ENCODE data around the gene TMC6.
"Not testable (repeated sequence)": the region's sequence is repeated elsewhere in the genome, so short reads cannot be mapped to it uniquely, and the experiment has no call there.

Gene TMC6

DNA sequence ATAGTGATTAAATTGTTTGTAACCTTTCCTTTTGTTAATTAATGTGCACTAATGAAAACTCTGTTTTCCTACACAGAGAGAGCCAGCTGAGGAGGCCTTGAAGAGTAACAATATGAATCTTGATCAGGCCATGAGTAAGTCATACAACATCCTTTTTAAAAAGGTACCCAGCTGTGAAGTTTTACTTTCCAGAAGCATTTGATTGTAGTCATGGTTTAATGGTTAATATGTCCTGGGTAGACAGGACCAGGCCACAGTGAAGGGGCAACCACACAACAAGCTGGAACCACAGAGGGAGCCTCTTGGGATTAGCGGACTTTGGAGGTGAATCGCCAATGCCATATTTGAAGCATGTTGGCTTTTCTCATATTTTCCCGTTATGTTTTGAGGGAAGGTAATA, 55.6 kb downstream of the TMC6 start:
- Histone ChIP-seq H3K4me1 (ENCODE audit: insufficient read depth, low read length, poor library complexity, severe bottlenecking) (no peaks in the 10 kb centered on the region), H3K4me3 (ENCODE audit: low read length, poor library complexity, severe bottlenecking) (no peak overlapping the region), H3K79me2 (ENCODE audit: insufficient read depth, low read length) (no peaks in the 10 kb centered on the region), H2AFZ (ENCODE audit: low read length) (no peak overlapping the region), H3K27me3 (ENCODE audit: insufficient read depth, low read length, poor library complexity, severe bottlenecking) (no peaks in the 10 kb centered on the region), H3F3A (ENCODE audit: low read depth) (no peaks in the 10 kb centered on the region), H3K4me2 (ENCODE audit: low read depth, low read length, poor library complexity, severe bottlenecking) (no peak overlapping the region), H3K36me3 (ENCODE audit: insufficient read depth, low read length) (peaks cover 100% of the 10 kb centered on the region), H3K9me2 (replicated peaks; ENCODE audit: low read depth, low read length) (no peaks in the 10 kb centered on the region), H3K9ac (ENCODE audit: low read depth, low read length, poor library complexity, severe bottlenecking) (no peak overlapping the region), H3K9me3 (ENCODE audit: insufficient read depth, low read depth, low read length) (no peaks in the 10 kb centered on the region), H4K20me1 (ENCODE audit: insufficient read depth, low read length, poor library complexity, severe bottlenecking) (no peaks in the 10 kb centered on the region)
- no peak for TF ChIP-seq EZH2phosphoT487 (IDR thresholded peaks at IDR 0.05; ENCODE audit: borderline replicate concordance)
- TF ChIP-seq, protein P1, sequence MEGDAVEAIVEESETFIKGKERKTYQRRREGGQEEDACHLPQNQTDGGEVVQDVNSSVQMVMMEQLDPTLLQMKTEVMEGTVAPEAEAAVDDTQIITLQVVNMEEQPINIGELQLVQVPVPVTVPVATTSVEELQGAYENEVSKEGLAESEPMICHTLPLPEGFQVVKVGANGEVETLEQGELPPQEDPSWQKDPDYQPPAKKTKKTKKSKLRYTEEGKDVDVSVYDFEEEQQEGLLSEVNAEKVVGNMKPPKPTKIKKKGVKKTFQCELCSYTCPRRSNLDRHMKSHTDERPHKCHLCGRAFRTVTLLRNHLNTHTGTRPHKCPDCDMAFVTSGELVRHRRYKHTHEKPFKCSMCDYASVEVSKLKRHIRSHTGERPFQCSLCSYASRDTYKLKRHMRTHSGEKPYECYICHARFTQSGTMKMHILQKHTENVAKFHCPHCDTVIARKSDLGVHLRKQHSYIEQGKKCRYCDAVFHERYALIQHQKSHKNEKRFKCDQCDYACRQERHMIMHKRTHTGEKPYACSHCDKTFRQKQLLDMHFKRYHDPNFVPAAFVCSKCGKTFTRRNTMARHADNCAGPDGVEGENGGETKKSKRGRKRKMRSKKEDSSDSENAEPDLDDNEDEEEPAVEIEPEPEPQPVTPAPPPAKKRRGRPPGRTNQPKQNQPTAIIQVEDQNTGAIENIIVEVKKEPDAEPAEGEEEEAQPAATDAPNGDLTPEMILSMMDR (conservative IDR thresholded peaks at IDR 0.05; ENCODE audit: low read length): no peak

DNA sequence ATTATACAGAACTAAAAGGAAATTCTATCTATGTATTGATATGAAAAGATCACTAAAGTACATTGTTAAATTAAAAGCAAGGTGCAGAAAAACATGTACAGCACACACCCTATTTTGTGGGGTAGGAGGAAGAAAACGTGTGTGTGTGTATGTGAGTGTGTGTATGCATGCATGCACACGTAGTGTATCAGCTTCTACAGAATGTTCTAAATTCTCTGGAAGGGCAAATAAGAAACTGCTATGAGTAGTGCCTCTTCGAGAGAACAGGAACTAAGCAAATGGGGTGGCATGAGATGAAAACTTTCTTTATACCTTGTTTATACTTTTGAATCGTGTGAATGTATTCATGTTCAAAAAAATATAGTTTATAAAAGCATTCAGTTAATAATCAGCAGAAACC, 58.9 kb downstream of the TMC6 start:
- H3F3A ChIP-seq (ENCODE audit: low read depth): no peaks in the 10 kb centered on the region
- H2AFZ ChIP-seq (ENCODE audit: low read length): no peak overlapping the region
- no peaks in the 10 kb centered on the region for H3K9me3 ChIP-seq (ENCODE audit: insufficient read depth, low read depth, low read length)
- H3K4me3 ChIP-seq (ENCODE audit: low read length, poor library complexity, severe bottlenecking): no peak overlapping the region
- H3K27me3 ChIP-seq (ENCODE audit: insufficient read depth, low read length, poor library complexity, severe bottlenecking): no peaks in the 10 kb centered on the region
- H3K4me2 ChIP-seq (ENCODE audit: low read depth, low read length, poor library complexity, severe bottlenecking): no peak overlapping the region
- no peaks in the 10 kb centered on the region for H3K79me2 ChIP-seq (ENCODE audit: insufficient read depth, low read length)
- no peak overlapping the region for H3K9ac ChIP-seq (ENCODE audit: low read depth, low read length, poor library complexity, severe bottlenecking)
- H3K4me1 ChIP-seq (ENCODE audit: insufficient read depth, low read length, poor library complexity, severe bottlenecking): no peaks in the 10 kb centered on the region
- no peaks in the 10 kb centered on the region for H3K9me2 ChIP-seq (replicated peaks; ENCODE audit: low read depth, low read length)
- no peaks in the 10 kb centered on the region for H4K20me1 ChIP-seq (ENCODE audit: insufficient read depth, low read length, poor library complexity, severe bottlenecking)
- no peak for TF ChIP-seq EZH2phosphoT487 (IDR thresholded peaks at IDR 0.05; ENCODE audit: borderline replicate concordance)
- TF ChIP-seq, protein P1 (conservative IDR thresholded peaks at IDR 0.05; ENCODE audit: low read length): no peak
- H3K36me3 ChIP-seq (ENCODE audit: insufficient read depth, low read length): peaks cover 100% of the 10 kb centered on the region

DNA sequence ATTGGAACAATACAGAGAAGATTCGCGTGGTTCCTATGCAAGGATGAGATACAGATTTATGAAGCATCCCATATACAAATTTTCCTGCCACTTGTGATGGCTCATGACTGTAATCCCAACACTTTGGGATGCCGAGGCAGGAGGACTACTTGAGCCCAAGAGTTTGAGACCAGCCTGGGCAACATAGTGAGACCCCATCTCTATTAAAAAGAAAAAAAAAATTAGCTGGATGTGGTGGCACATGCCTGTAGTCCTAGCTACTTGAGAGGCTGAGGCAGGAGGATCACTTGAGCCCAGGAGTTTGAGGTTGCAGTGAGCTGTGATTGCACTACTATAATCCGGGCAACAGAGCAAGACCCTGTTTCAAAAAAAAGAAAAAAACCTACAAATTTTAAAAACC, 61.6 kb downstream of the TMC6 start:
- not testable (repeated sequence) for H3K4me1 ChIP-seq (ENCODE audit: insufficient read depth, low read length, poor library complexity, severe bottlenecking); H3K9me3 ChIP-seq (ENCODE audit: insufficient read depth, low read depth, low read length); H3K4me3 ChIP-seq (ENCODE audit: low read length, poor library complexity, severe bottlenecking); H3K9ac ChIP-seq (ENCODE audit: low read depth, low read length, poor library complexity, severe bottlenecking); H3K79me2 ChIP-seq (ENCODE audit: insufficient read depth, low read length); H3K9me2 ChIP-seq (replicated peaks; ENCODE audit: low read depth, low read length); H2AFZ ChIP-seq (ENCODE audit: low read length); H3K4me2 ChIP-seq (ENCODE audit: low read depth, low read length, poor library complexity, severe bottlenecking); H3F3A ChIP-seq (ENCODE audit: low read depth); H4K20me1 ChIP-seq (ENCODE audit: insufficient read depth, low read length, poor library complexity, severe bottlenecking); H3K27me3 ChIP-seq (ENCODE audit: insufficient read depth, low read length, poor library complexity, severe bottlenecking)
- peaks cover 76% of the 10 kb centered on the region for H3K36me3 ChIP-seq (ENCODE audit: insufficient read depth, low read length)

DNA sequence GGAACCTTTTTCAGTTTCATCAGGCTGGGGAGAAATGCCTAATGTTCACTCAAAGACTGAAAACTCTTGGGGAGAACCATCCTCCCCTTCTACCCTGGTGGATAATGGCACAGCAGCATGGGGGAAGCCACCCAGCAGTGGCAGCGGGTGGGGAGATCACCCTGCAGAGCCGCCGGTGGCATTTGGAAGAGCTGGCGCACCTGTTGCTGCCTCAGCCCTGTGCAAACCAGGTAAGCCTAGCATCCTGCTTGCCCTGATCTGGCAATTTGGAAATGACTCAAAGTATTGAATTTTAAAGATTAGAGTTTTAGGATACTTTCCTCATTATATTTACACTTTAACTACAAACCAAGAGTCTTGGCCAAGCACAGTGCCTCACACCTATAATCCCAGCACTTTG, 63.8 kb downstream of the TMC6 start:
- Histone ChIP-seq H3K4me1 (ENCODE audit: insufficient read depth, low read length, poor library complexity, severe bottlenecking) (no peaks in the 10 kb centered on the region), H3K9ac (ENCODE audit: low read depth, low read length, poor library complexity, severe bottlenecking) (no peak overlapping the region), H3K27me3 (ENCODE audit: insufficient read depth, low read length, poor library complexity, severe bottlenecking) (no peaks in the 10 kb centered on the region), H3K36me3 (ENCODE audit: insufficient read depth, low read length) (peaks cover 61% of the 10 kb centered on the region), H3K4me3 (ENCODE audit: low read length, poor library complexity, severe bottlenecking) (no peak overlapping the region), H3K4me2 (ENCODE audit: low read depth, low read length, poor library complexity, severe bottlenecking) (no peak overlapping the region), H3K9me2 (replicated peaks; ENCODE audit: low read depth, low read length) (no peaks in the 10 kb centered on the region), H3K9me3 (ENCODE audit: insufficient read depth, low read depth, low read length) (no peaks in the 10 kb centered on the region), H3K79me2 (ENCODE audit: insufficient read depth, low read length) (peaks cover 16% of the 10 kb centered on the region; the same call in 1 of the 2 replicates), H2AFZ (ENCODE audit: low read length) (no peak overlapping the region), H4K20me1 (ENCODE audit: insufficient read depth, low read length, poor library complexity, severe bottlenecking) (peaks cover 3% of the 10 kb centered on the region), H3F3A (ENCODE audit: low read depth) (no peaks in the 10 kb centered on the region)
- TF ChIP-seq EZH2phosphoT487 (IDR thresholded peaks at IDR 0.05; ENCODE audit: borderline replicate concordance): no peak
- TF ChIP-seq, protein P1 (conservative IDR thresholded peaks at IDR 0.05; ENCODE audit: low read length): no peak

Data from Loucy (cell line).